HG03354 (cell line): Measurements from ENCODE around the gene SMOC1.

Experiments used
- ATAC-seq: cut with Tn5 transposase; IDR thresholded peaks from one replicate; pipeline ENCODE4 v1.9.1; 2021; ENCODE audit warnings: mild to moderate bottlenecking; ENCODE audit not compliant: unreplicated experiment, poor library complexity, severe bottlenecking

Gene SMOC1

GRCh38 chr14:70022771-70023445 is 143.7 kb downstream of the SMOC1 start:
- ATAC-seq, result no peak

GRCh38 chr14:70023871-70024270 is 144.7 kb downstream of the SMOC1 start:
- no peak for ATAC-seq

GRCh38 chr14:70027785-70028428 is 148.7 kb downstream of the SMOC1 start:
- no peak for ATAC-seq

GRCh38 chr14:70029296-70030132 is 150.3 kb downstream of the SMOC1 start:
- no peak for ATAC-seq

GRCh38 chr14:70032016-70032415 is 152.8 kb downstream of the SMOC1 start:
- no peak for ATAC-seq

- ATAC-seq, result no peak
Observed at GRCh38 chr14:70032447-70032846, 153.2 kb downstream of the SMOC1 start.

GRCh38 chr14:70033116-70033515 is 153.9 kb downstream of the SMOC1 start:
- ATAC-seq, result no peak

GRCh38 chr14:70033561-70033960 is 154.3 kb downstream of the SMOC1 start:
- no peak for ATAC-seq

GRCh38 chr14:70034257-70034656 is 155.0 kb downstream of the SMOC1 start:
- no peak for ATAC-seq

- ATAC-seq, result no peak
Observed at GRCh38 chr14:70036665-70037064, 157.4 kb downstream of the SMOC1 start.

- no peak for ATAC-seq
Observed at GRCh38 chr14:70043001-70043400, 163.8 kb downstream of the SMOC1 start.

GRCh38 chr14:70045310-70045709 is 166.1 kb downstream of the SMOC1 start:
- no peak for ATAC-seq

- ATAC-seq, result no peak
Observed at GRCh38 chr14:70045844-70046535, 166.8 kb downstream of the SMOC1 start.

GRCh38 chr14:70047598-70048312 is 168.5 kb downstream of the SMOC1 start:
- no peak for ATAC-seq

GRCh38 chr14:70048313-70048654 is 169.1 kb downstream of the SMOC1 start:
- no peak for ATAC-seq

GRCh38 chr14:70049605-70050004 is 170.4 kb downstream of the SMOC1 start:
- ATAC-seq, result no peak

GRCh38 chr14:70050136-70050535 is 170.9 kb downstream of the SMOC1 start:
- no peak for ATAC-seq

- ATAC-seq, result no peak
Observed at GRCh38 chr14:70052990-70053389, 173.8 kb downstream of the SMOC1 start.

- no peak for ATAC-seq
Observed at GRCh38 chr14:70057519-70058136, 178.4 kb downstream of the SMOC1 start.
